Rectal smooth muscle tissue (tissue), 1 donor: ENCODE data around the gene ULBP2.
"Not testable (repeated sequence)": the region's sequence is repeated elsewhere in the genome, so short reads cannot be mapped to it uniquely, and the experiment has no call there.

ENCODE experiments used
- H3K27ac ChIP-seq: one replicate; pipeline ENCODE4 v1.7.0; 2013; ENCODE audit warnings: low read depth, low read length, inconsistent platforms
- H3K27me3 ChIP-seq: one replicate; pipeline ENCODE4 v1.7.0; 2013; ENCODE audit warnings: low read length; ENCODE audit not compliant: control insufficient read depth, insufficient read depth
- H3K36me3 ChIP-seq: one replicate; pipeline ENCODE4 v1.7.0; 2013; ENCODE audit warnings: low read length; ENCODE audit not compliant: control insufficient read depth, insufficient read depth
- H3K4me1 ChIP-seq: one replicate; pipeline ENCODE4 v1.7.0; 2013; ENCODE audit warnings: low read length; ENCODE audit not compliant: control insufficient read depth, insufficient read depth
- H3K4me3 ChIP-seq: one replicate; pipeline ENCODE4 v1.7.0; 2013; ENCODE audit warnings: low read length
- H3K9ac ChIP-seq: one replicate; pipeline ENCODE4 v1.7.0; 2013; ENCODE audit warnings: low read length

ULBP2 gene

DNA sequence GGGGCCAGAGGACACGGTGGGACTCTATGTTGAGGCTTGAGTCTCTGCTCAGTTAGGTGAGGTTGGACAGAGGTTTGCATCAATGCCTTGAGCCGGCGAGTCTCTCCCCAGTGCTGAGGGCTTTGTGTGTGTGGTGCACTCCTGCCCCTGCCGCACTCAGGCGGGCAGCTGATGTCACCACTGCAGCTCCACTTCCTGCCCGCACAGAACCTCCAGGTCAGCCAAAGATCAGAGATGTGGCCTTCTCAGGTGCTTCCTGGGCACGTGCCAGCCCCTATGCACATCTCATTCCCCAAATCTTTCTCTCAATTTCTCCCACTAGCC lies 49.6 kb downstream of the ULBP2 start:
- H3K4me3 ChIP-seq, H3K36me3 ChIP-seq, H3K4me1 ChIP-seq, H3K27ac ChIP-seq, H3K9ac ChIP-seq: not testable (repeated sequence)
- H3K27me3 ChIP-seq: peaks cover 41% of the 10 kb centered on the region

GRCh38 chr6:149991838-149992237 lies 50.0 kb downstream of the ULBP2 start:
- Histone ChIP-seq H3K27me3 (peaks cover 37% of the 10 kb centered on the region), H3K4me1 (no peaks in the 10 kb centered on the region), H3K4me3 (no peak overlapping the region), H3K27ac (no peak overlapping the region), H3K36me3 (no peaks in the 10 kb centered on the region), H3K9ac (no peak overlapping the region)

GRCh38 chr6:149995235-149995750 lies 53.5 kb downstream of the ULBP2 start:
- H3K27me3 ChIP-seq: peaks cover 21% of the 10 kb centered on the region
- no peak overlapping the region for H3K27ac ChIP-seq
- no peaks in the 10 kb centered on the region for H3K4me1 ChIP-seq
- no peaks in the 10 kb centered on the region for H3K36me3 ChIP-seq
- H3K9ac ChIP-seq: no peak overlapping the region
- H3K4me3 ChIP-seq: no peak overlapping the region

DNA sequence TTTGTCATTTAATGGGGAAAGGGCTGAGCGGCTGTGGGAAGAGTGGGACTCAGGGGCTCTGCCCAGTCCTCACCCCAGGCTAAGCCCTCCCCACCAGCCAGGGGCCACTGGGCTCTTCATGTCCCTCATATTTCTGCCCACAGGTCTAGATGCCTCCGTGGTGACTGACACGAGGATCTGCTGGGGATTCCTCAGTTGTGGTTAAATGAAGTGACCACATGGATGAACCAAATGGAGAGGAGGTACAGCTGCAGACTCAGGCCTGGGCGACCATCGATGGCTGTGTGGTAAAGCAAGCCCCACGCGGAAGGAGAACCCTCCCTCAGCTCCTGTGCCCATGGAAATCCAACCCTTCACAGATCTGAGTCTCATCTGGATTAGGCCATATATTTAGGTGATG lies 54.2 kb downstream of the ULBP2 start:
- Histone ChIP-seq H3K4me1 (no peaks in the 10 kb centered on the region), H3K27me3 (peaks cover 17% of the 10 kb centered on the region)

More for the DNA sequence above, 54.2 kb downstream of the ULBP2 start:
- H3K27ac ChIP-seq: no peak overlapping the region
- H3K4me3 ChIP-seq: no peak overlapping the region
- H3K9ac ChIP-seq: no peak overlapping the region
- no peaks in the 10 kb centered on the region for H3K36me3 ChIP-seq
